Activated T-cell treated with anti-CD3 and anti-CD28 coated beads for 4 hours (primary cell): ENCODE results near the gene ADAMTS19.

Source experiments
- DNase-seq: peaks from one replicate; pipeline ENCODE4 v3.0.0-alpha.2; 2020

The ADAMTS19 gene

DNA sequence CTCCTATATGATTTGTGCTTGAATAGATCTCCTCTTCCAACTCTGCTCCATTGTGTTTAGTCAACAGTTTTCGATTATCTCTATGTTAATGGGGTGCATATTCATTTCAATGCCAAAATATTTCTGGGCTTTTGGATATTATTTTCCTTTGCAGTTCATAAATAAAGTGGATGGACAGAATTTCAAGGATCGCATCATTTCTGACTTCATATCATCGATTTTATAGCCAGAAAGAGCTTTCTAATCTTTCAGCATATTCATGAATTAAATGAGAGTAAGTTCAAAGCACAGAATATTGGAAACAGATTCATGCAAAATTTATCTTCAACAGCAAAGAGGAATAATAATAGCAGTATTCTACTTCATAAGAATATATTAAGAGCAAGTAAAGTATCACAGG, 227.8 kb downstream of the ADAMTS19 start:
- no peak for DNase-seq

DNA sequence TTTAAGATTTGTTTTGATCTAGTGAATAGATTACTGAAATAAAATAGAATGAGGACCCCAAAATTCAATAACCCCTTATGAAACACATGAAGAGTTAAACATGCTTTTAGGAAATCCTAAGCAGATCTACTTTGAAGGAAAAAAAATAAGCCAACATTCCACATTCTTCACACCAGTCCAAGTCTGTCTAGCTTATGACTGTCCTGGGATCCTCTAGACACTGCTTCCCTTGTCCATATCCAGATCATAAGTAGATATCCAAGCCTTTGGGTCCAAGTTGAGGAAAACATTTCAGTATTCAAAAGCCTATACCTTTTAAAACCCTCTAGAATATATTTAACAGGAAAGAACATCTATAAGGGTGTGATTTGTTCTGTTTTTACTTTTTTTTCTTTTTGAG, 228.9 kb downstream of the ADAMTS19 start:
- no peak for DNase-seq

DNA sequence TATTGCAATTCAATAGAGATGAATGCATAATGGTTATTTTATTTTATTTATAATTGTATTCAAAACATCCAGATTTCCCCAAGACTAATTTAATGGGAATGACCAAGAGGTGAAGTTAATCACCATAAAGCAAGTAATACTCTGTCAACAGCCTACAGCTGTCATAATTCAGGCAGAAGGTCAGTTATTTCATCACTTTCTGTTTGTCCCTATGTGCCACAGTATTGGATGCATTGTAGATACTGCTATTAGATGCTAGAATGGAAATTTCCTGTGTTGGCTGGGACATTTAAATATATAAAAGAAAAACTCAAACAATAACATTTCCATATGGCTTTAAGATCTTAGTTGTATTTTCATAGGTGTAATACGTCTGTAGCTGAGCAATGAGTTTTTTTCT, 231.1 kb downstream of the ADAMTS19 start:
- no peak for DNase-seq

DNA sequence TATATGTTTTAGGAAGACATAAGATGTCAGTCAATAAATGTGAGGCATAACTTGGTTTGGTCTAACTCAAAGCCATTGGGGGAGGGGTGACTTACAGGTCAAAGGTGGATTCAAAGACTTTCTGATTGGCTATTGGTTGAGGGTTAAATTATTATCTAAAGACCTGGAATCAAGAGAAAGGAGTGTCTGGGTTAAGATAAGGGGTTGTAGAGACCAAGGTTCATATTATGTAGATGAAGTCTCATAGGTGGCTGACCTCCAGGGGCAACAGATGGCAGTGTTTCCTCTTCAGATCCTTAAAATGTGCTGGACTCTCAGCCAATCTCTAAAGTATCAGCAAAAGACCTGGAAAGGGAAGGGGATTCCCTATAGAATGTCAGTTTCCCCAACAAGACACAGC, 236.5 kb downstream of the ADAMTS19 start:
- DNase-seq = no peak

DNA sequence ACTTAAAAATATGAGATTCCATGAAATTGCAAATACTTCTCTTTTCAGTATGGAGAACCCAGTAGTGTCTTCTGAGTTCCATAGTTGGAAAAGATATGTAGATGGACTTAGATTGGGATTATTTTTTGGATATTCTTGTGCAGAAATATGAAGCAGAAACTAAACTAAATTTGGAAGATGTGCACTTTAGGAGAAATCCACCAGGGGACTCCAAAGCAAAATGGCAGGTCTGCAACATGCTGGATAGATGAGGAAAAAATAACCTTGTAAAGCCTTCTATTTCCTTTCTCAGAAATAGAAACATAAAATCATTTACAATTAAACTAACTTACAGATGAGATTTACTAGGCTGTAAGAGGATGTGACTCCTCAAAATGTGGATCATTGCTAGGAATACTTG, 238.6 kb downstream of the ADAMTS19 start:
- no peak for DNase-seq

DNA sequence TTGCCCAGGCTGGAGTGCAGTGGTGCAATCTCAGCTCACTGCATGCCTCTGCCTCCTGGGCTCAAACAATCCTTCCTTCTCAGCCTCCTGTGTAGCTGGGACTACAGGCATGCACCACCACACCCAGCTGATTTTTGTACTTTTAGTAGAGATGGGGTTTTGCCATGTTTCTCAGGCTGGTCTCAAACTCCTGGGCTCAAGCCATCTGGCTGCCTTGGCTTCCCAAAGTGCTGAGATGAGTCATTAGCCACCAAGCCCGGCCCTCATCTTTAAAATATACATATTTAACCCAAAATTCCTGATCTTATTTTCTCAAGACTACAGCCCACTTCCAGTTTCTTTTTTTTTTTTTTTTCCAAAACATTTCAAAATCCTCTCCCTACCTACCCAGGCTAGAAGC, 256.1 kb downstream of the ADAMTS19 start:
- DNase-seq = no peak

DNA sequence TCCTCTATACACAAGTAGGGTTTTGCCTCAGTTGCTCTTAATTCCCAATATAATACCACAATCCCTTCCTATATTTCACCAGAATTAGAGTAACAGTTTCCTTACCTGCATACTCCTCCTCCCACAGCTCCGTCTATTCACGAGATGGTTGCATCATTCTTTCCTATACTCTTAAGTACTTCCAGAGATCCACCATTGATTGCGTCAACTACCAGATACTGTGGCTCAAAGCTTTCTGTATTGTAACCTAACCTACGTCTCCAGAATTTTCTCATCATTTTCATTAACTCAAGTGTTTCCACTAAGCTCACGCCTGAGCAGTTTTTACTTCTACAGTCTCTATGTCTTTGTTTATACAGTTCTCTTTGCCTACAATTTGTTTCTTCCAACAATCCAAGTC, 256.6 kb downstream of the ADAMTS19 start:
- DNase-seq = no peak

DNA sequence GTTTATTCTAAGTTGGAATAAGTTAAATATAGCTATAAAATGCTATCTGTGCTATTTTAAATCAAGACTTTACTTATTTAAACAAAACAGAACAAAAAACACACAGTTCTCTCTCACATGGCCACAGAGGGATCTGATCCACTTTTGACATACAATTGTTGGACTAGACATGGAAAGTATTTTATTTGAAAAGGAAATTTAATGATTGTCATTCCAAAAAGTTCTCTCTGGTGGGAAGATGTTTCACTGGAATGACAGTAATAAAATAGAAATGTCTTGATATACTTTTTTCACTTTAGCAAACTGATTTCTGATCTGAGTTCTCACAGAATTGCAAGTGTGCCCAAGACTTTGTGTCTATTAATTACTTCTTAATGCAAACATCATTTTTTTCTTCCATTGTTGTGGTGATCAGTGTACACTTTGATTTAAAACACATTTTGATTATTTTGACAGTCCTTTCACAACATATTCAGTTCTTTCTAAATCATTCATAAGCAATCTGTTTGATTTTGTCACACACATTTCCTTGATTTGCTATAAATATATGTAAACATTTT, 257.7 kb downstream of the ADAMTS19 start:
- no peak for DNase-seq

DNA sequence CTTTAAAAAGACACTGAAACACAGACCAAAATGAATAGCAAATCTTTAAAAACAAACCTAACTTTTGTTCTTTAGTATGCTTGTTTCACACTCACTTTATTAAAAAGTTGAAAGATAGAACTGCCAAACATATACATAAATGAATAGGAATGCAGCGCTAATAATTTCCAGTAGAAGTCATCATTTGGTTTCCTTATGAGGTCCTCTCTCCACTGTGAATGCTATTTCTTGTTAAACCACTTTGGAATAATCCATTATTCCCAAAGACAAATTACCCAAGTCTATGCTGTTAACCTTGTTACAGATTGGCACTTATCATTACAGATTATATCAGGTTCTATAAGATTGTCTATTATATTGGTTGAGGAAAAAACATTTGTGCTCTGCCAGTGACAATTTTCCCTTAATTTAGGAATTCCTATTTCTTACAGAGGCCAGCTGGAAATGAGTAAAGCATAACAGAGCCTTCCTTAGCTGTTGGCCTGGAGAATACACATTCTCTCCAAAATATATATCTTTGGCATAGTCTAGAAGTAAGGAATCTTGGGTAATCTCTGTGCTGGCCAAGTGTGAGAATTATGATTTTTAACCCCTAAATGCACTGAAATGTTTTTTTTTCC, 258.5 kb downstream of the ADAMTS19 start:
- DNase-seq = no peak

DNA sequence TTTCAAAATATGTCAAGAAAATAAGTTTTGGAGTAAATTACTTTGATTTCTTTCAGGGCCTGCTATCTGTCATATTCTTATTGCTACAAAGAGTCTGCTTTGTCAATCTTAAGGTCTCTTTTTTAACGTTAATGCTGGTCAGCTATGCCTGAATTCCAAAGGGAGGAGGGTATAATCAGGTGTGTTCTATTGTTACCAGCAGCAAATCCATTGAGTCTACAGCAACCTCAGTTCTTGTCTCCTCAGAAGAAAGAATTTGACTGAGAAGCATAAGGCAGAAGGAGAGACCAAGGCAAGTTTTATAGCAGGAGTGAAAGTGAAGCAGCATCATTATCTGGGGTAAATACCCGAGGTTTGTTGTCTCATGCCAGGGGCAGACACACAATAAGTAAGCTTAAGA, 264.1 kb downstream of the ADAMTS19 start:
- no peak for DNase-seq

DNA sequence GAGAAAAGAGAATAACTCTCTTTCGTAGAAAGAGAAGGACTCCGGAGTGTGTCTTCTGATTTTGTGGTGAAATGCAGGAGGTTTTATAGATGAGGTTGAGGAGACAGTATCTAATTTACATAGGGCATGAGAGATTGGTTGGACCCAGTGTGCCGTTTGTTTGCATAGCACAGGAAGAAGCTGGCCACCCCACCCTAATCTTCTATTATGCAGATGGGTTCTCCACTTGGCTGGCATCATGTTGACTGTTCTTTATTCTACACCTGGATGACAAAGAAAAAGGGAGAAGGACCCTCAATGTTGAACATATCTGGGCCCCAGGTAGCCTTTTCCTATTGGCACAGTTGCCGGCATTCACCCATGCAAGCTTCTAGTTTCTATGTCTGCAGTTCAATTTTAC, 264.5 kb downstream of the ADAMTS19 start:
- DNase-seq = no peak

DNA sequence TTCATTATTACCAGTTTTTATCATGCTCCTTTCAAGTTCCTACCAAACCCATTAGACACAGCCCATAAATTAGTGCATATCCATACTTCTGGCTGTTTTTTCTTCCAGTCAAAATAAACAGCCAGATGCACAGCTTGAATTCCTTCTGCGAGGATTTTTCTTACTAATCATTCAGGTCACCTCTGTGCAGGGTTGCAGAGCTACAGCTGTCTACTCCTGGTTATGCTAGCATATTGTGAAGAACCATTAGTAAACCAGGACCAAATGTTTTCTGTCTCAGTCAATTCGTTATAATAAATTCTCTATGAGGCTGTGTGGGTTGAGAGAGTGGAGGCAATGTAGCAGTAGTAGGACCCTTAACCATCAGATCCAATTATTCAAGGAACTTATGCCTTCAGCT, 279.7 kb downstream of the ADAMTS19 start:
- DNase-seq = no peak

DNA sequence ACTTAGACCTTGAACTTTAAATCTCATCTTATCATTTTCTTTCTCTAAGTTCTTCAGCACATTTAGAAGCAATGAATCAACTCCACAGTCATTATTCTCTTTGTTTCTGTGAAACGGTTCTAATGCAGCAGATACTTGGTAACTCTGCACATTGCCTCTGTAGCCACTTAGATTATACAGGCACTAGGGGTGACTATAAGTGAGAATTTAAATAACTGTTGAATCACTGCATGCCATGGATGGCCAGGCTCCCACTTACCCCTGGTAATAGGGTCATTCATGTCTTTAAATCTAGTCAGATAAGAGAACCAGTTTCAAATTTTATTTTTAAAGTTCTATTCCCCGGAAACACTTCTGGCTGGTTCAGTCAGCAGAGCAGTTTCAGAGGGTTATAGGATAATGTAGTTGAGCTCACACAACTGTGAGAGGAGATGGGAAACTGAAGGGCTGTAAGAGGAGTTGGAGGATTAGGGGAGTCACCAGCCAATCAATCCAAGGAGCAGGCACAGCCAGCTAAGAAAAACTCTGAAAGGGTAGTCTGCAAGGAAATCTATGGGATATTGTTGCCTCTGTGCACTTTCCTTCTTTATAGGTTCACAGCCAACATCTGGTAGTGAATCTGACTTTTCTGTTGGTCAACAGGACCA, 283.6 kb downstream of the ADAMTS19 start:
- no peak for DNase-seq

DNA sequence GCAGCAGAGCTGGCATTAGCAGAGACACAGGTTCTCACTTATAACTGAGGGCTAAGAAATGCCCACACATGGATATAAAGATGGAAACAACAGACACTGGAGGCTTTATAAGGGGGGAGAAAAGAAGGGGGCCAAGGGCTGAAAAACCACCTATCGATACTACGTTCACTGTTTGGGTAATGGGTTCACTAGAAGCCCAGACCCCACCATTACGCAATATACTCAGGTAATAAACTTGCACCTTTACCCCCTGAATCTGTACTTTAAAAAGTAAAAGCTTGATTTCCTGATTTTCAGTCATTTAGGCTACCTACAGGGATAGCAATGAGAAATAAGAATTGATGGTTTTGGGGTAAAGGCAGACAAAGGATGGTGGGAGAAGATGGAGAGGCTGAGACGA, 285.9 kb downstream of the ADAMTS19 start:
- DNase-seq = no peak

DNA sequence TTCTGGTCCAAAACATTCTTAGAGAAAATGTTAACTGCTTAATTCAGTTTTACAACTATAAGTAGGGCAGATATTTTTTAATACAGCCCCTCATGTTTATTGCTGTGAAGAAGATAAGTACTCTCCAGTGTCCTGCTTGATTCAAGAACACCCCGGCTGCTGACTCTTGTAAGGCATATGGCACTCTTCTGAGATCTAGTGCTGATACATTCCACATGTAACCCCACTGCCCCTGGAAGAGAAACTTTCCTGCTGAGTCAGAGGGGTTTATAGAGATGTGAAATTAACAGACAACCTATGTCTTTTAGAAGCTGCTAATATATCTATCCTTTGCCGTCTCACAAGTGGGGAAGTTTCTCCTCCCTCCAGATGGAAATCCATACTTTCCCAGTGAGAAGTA, 286.8 kb downstream of the ADAMTS19 start:
- no peak for DNase-seq

DNA sequence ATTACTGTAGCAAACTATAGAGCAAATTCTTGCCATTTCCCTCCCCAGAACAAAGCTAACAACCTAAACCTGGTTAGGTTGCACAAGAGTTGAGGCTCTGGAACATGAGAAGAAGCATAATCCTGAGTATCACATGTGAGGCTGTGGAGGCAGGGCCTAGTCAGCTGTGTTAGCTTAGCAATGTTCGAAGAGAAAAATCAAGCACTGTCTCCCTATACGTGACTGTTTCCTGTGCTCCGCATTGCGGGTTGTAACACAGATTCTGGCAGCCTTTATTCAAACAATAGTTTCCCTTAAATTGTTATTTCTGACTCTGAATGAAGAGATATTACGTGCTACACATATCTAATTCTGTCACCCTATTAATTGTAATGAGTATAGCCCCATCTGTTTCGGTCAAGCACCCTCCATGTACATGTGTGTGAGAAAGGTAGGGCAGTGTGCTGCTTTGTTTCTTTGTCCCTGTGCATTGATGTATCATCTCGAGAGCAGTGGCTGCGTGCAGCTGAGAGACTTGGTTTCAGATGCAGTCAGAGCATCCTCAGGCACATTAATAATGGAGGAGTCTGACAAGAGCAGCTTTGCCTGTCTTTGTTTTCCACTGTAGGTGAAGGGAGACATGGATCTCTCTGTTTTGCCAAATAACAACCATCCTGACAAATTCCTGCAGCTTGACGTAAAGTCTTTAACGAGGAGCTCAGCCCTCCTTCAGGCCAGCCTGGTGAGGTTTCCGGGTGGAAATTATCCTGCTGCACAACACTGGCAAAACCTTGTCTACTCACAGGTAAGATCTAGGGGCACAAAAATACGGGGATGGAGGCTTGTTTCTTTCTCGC, 287.7 kb downstream of the ADAMTS19 start, which contains the start of gene MINAR2:
TSS of gene MINAR2 (plus strand) at position 523 of the 836 bp plus-strand sequence. CDS start at position 620, 97 bp downstream.
- no peak for DNase-seq

DNA sequence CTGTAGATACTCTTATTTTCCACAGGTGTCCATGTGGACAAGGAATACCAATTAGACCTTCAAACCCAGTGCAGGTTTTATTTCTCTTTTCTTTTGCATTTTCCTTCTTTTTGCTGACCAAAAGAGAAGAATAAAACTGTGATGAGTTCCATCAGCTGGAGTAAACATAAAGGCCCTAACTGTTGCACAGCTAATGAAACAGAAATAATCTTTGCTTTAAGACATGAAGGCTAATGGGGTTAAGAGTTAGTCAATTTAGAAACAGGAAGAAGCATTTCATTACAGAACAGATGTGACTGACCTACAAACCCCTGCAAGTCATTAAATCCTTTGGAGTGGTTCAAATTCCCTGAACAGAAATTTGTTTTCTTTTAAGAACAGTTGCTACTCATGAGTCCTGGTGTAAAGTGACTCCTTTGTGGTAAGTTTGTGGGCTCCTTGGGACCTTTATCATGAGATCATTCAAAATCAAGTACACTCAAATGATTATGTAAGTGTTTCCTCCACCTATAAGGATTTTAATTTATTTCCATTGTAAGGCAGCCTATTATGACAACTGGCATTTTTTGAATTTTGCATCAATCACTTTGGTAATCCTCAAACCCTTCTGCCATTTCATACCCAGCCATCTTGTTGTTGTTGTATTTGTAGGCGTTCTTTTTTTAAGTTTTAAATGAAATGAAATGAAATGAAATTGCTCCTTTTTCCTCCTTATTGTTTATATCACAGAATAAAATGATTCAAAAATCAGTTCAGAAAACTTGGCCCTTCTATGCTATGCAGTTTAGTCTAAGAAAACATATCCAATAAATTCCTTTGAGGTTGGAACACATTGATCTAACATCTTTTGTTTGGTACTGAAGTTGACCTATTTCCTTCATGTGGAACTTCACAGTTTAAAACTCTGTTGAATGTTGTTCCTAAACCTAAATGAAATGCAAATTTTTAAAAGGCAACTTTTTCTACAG, 289.1 kb downstream of the ADAMTS19 start:
- DNase-seq = no peak

DNA sequence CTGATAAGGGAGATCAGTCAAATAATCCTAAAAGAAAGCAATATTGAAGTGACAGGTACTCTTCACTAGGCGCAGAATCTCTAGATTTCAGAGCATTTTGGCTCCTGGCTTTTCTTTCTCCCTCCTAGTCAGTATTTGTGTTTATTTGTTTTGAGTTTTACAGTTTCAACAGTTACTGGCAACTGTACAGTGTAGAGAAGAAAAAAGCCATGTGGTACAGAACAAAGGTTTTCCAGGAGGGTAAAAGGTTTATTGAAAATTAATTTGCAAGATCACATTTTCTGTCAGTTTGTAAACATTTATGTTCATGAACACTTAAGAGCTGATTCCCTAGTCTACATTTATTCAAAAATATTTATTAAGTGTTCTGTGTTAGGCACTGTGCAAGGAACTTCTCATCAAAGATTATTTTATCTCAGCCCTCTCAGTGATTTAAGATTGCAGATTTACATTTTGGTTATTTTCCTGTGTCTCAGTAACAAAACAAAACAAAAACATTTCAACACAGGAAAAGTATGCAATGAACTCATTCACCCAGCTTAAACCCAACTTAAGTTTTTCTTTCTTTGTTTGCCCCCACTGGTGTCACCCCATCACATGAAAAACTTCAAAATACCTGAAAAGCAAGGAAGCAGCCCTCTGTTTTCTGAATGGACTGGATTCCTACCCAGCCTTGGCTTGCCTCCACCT, 300.7 kb downstream of the ADAMTS19 start:
- no peak for DNase-seq

DNA sequence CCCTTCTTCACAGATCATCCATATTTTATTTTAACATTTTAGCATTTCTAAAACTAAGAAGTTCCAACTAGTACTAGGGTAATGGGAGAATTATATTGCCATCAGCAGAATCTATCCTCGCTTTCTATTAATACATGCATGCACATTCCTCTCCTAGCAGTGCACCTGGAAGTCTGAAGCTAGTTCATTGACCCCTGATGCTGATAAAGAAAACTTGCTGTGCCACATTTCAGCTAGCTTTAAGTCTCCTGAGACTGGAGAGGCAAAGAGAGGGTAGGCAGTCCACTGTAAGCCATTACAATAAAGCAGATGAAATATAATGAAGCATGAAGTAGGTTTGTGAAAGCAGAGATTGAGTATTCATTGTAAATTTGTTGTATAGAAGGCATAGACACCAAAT, 303.6 kb downstream of the ADAMTS19 start:
- DNase-seq = no peak

DNA sequence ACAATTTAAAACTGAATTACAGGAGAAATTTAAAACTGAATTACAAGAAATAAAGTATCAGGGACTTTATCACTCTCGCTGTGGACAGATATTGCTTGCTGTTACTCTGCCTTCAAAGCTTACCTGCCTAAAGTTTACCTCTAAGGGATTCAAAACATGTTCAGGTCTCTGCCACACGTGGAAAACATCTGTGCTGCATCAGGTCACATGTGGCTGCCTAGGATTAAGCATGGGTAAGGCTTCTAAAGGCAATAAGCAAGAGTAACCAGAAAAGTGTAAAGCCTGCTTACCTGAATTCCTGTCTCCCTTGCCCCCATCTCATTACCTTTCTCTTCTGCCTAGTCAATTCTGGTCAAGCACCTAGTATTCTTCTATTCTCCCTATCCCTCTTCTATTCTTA, 306.7 kb downstream of the ADAMTS19 start:
- DNase-seq = no peak

DNA sequence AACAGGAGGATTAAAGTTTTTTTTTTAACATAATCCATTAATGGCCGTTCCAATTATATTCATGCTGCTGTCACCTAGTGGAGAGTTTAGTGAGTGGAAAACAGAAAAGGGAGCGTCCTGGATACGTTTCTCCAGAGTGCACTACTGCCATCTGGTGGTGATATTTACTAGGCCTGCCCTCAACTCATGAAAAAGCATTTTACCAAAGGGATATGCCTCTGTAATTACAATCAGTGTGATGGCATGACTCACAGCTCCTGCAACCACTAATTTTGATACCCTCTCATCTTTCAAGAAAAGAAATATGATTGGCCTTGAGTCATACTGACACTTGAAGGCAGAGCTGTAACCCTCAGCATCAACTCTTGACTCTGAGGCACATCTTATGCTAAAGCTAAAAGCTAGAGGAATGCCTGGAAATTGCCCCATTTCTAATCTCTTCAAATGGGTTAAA, 307.9 kb downstream of the ADAMTS19 start:
- peak; percentile 40 for DNase-seq

DNA sequence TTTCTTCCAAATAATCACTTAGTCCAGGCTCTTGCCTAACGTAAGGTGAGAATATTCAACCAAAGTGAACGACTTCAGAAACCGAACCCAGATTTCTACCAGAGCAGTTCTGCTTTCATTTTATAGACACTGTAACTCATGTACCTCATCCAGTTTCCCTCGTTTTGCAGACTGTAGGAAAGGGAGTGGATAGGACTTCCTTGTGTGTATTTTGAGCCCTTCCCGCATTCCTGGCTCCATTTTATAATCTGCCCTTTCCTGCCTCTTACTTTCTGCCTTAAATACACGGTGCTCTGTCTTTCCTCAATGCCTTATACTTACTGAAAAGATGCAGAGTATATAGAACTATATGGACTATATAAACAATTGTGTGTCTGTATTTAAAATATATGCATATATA, 308.6 kb downstream of the ADAMTS19 start:
- no peak for DNase-seq
